Esophagus muscularis mucosa (tissue), 4 donors: Measurements from ENCODE around the gene MACROD2. TPM values are rescaled to one million over a fixed set of nuclear protein-coding genes. Genes with fewer than 3 reads are reported as not detected.

Source experiments
- DNase-seq: peaks from one replicate; pipeline ENCODE4 v3.0.0-alpha.2; 2017; ENCODE audit errors: extremely low spot score
- H3K27ac ChIP-seq, 4 donors: fragments of 200-600 bp; sonication (generic); replicated peaks in 1 of 4; 1 replicate in 3 of 4; 2 replicates in 1 of 4; pipeline ENCODE4 v1.5.1; 2016 to 2019; ENCODE audit warnings: mild to moderate bottlenecking in 1 of 4
- H3K27me3 ChIP-seq, 4 donors: fragments of 200-600 bp; sonication (generic); one replicate each; pipeline versions ENCODE4 v1.5.1 to v1.6.0; 2016 to 2019
- H3K36me3 ChIP-seq, 4 donors: fragments of 200-600 bp; sonication (generic); one replicate each; pipeline ENCODE4 v1.5.1; 2016 to 2019
- H3K4me1 ChIP-seq, 4 donors: fragments of 200-600 bp; sonication (generic); one replicate each; pipeline ENCODE4 v1.5.1; 2016 to 2019
- H3K4me3 ChIP-seq, 4 donors: fragments of 200-600 bp; sonication (generic); 1 replicate in 2 of 4; 2 replicates in 2 of 4; pipeline ENCODE4 v1.5.1; 2016 to 2019; ENCODE audit warnings: mild to moderate bottlenecking in 4 of 4, moderate library complexity in 1 of 4
- H3K9me3 ChIP-seq, 4 donors: fragments of 200-600 bp; sonication (generic); 1 replicate in 3 of 4; 2 replicates in 1 of 4; pipeline ENCODE4 v1.5.1; 2016 to 2019
- CTCF ChIP-seq, 3 experiments: fragments of 200-600 bp in 2 of 3; fragments of 450-650 bp in 1 of 3; sonication (generic) in 2 of 3; IDR thresholded peaks; one replicate each; pipeline ENCODE4 v1.5.1; 2017 to 2019; ENCODE audit warnings: antibody characterized with exemption in 3 of 3, mild to moderate bottlenecking in 2 of 3, moderate library complexity in 1 of 3
- EP300 ChIP-seq: sonication (generic); formaldehyde crosslinking; IDR thresholded peaks from one replicate; pipeline ENCODE4 v1.6.1; 2017; ENCODE audit warnings: antibody characterized with exemption
- POLR2A ChIP-seq: fragments of 450-650 bp; IDR thresholded peaks from one replicate; pipeline ENCODE4 v1.6.1; 2017; ENCODE audit warnings: antibody characterized with exemption, moderate library complexity, mild to moderate bottlenecking, low read depth
- POLR2AphosphoS5 ChIP-seq, 2 donors: sonication (generic); formaldehyde crosslinking; IDR thresholded peaks; one replicate each; pipeline ENCODE4 v1.6.1; 2017; ENCODE audit warnings: antibody characterized with exemption in 2 of 2
- WGBS: methylation state at CpG from one replicate; pipeline ENCODE4 v1.1.5; 2018; 5-methylcytosine and 5-hydroxymethylcytosine counted together
- intact Hi-C: fragments of 100-400 bp; cut with DNase I; formaldehyde crosslinking; loops from one replicate; pipeline ENCODE4 v1.15.1; 2023
- total RNA-seq, 4 donors: library from RNA; depleted of rRNA; stranded (reverse); fragments of >200 nt; gene quantifications; one replicate each; pipeline versions ENCODE4 v1.1.0 to v1.2.1, GENCODE V29; 2016

MACROD2 gene
- total RNA-seq, 4 donors from 2014 or later = 1.4 to 3.6 (median 2.6) TPM

GRCh38 chr20:14783766-14784165 is 788.5 kb downstream of the MACROD2 start:
- WGBS = 97% methylated on average over 2 of the region's 2 CpGs
- DNase-seq = no peak
- no peaks in the 10 kb centered on the region for H3K4me1 ChIP-seq
- no peak for TF ChIP-seq CTCF (IDR thresholded peaks at IDR 0.05)
- H3K9me3 ChIP-seq = no peaks in the 10 kb centered on the region
- H3K4me3 ChIP-seq = no peak overlapping the region
- H3K27ac ChIP-seq = no peak overlapping the region
- intact Hi-C loops = no loop called here
- H3K27me3 ChIP-seq = no peaks in the 10 kb centered on the region
- no peaks in the 10 kb centered on the region for H3K36me3 ChIP-seq

- intact Hi-C loops = no loop called here
These were observed 789.9 kb downstream of the MACROD2 start for GRCh38 chr20:14785065-14785743.

GRCh38 chr20:14790190-14790589 is 794.9 kb downstream of the MACROD2 start:
- H3K9me3 ChIP-seq = no peaks in the 10 kb centered on the region
- H3K36me3 ChIP-seq = no peaks in the 10 kb centered on the region
- WGBS = 91% methylated on average over 2 of the region's 2 CpGs
- TF ChIP-seq CTCF (IDR thresholded peaks at IDR 0.05) (no peak), POLR2AphosphoS5 (IDR thresholded peaks at IDR 0.05) (no peak), POLR2A (no peak)
- no peak overlapping the region for H3K27ac ChIP-seq
- no peaks in the 10 kb centered on the region for H3K4me1 ChIP-seq
- DNase-seq = no peak
- no peaks in the 10 kb centered on the region for H3K27me3 ChIP-seq
- intact Hi-C loops = no loop called here
- no peak overlapping the region for H3K4me3 ChIP-seq

More at GRCh38 chr20:14785065-14785743, 789.9 kb downstream of the MACROD2 start:
- DNase-seq = no peak
- H3K27me3 ChIP-seq = no peaks in the 10 kb centered on the region
- no peaks in the 10 kb centered on the region for H3K4me1 ChIP-seq
- H3K36me3 ChIP-seq = no peaks in the 10 kb centered on the region
- TF ChIP-seq CTCF (IDR thresholded peaks at IDR 0.05) (no peak), POLR2AphosphoS5 (IDR thresholded peaks at IDR 0.05) (no peak), POLR2A (no peak), EP300 (no peak)
- 91% methylated on average over 3 of the region's 3 CpGs for WGBS
- H3K9me3 ChIP-seq = no peaks in the 10 kb centered on the region
- H3K4me3 ChIP-seq = no peak overlapping the region
- H3K27ac ChIP-seq = no peak overlapping the region

GRCh38 chr20:14790771-14791620 is 795.7 kb downstream of the MACROD2 start:
- H3K9me3 ChIP-seq = no peaks in the 10 kb centered on the region
- 70% methylated on average over 10 of the region's 10 CpGs for WGBS
- intact Hi-C loops = no loop called here
- TF ChIP-seq CTCF (IDR thresholded peaks at IDR 0.05) (no peak), EP300 (no peak), POLR2A (no peak), POLR2AphosphoS5 (IDR thresholded peaks at IDR 0.05) (no peak)
- DNase-seq = no peak
- H3K36me3 ChIP-seq = no peaks in the 10 kb centered on the region
- H3K4me1 ChIP-seq = no peaks in the 10 kb centered on the region
- no peak overlapping the region for H3K27ac ChIP-seq
- H3K27me3 ChIP-seq = no peaks in the 10 kb centered on the region
- H3K4me3 ChIP-seq = no peak overlapping the region
